ENCODE measurements around the gene DCAKD.

DCAKD gene

GRCh38 chr17:45042346-45043120 lies 8.9 kb downstream of the DCAKD start:
- H3K36me3 ChIP-seq (ENCODE audit: insufficient read depth, low read length): no peaks in the 10 kb centered on the region
- DNase-seq (ENCODE audit: low read depth, low spot score): no peak
- no peak overlapping the region for H3K27ac ChIP-seq
- H3K9me3 ChIP-seq (ENCODE audit: low read depth, low read length): no peaks in the 10 kb centered on the region
- no peak overlapping the region for H3K9ac ChIP-seq (ENCODE audit: insufficient read length)
- no peak overlapping the region for H3K4me3 ChIP-seq
- TF ChIP-seq POLR2AphosphoS5 (IDR thresholded peaks at IDR 0.05; ENCODE audit: borderline replicate concordance, low read depth, low read length) (no peak), EZH2 (IDR thresholded peaks at IDR 0.05) (no peak), FOXP2 (optimal IDR thresholded peaks at IDR 0.05; ENCODE audit: control extremely low read depth, extremely low read length, insufficient read depth) (no peak)

- H3K9ac ChIP-seq (ENCODE audit: insufficient read length): no peak overlapping the region
- H3K36me3 ChIP-seq (ENCODE audit: insufficient read depth, low read length): no peaks in the 10 kb centered on the region
- no peak overlapping the region for H3K4me3 ChIP-seq
- DNase-seq (ENCODE audit: low read depth, low spot score): no peak
- TF ChIP-seq EZH2 (IDR thresholded peaks at IDR 0.05) (no peak), FOXP2 (optimal IDR thresholded peaks at IDR 0.05; ENCODE audit: control extremely low read depth, extremely low read length, insufficient read depth) (no peak), POLR2AphosphoS5 (IDR thresholded peaks at IDR 0.05; ENCODE audit: borderline replicate concordance, low read depth, low read length) (no peak)
- H3K27ac ChIP-seq: peak overlapping the region; percentile 46; the same call in 1 of the 2 replicates
- no peaks in the 10 kb centered on the region for H3K9me3 ChIP-seq (ENCODE audit: low read depth, low read length)
Measured at GRCh38 chr17:45040459-45040858, 11.0 kb downstream of the DCAKD start.

GRCh38 chr17:45038728-45039634 lies 12.5 kb downstream of the DCAKD start:
- TF ChIP-seq FOXP2 (optimal IDR thresholded peaks at IDR 0.05; ENCODE audit: control extremely low read depth, extremely low read length, insufficient read depth) (no peak), EZH2 (IDR thresholded peaks at IDR 0.05) (no peak), POLR2AphosphoS5 (IDR thresholded peaks at IDR 0.05; ENCODE audit: borderline replicate concordance, low read depth, low read length) (no peak)
- peak overlapping the region; percentile 26; the same call in 1 of the 2 replicates for H3K27ac ChIP-seq
- DNase-seq (ENCODE audit: low read depth, low spot score): no peak
- H3K4me3 ChIP-seq: no peak overlapping the region
- H3K9ac ChIP-seq (ENCODE audit: insufficient read length): no peak overlapping the region
- no peaks in the 10 kb centered on the region for H3K9me3 ChIP-seq (ENCODE audit: low read depth, low read length)
- H3K36me3 ChIP-seq (ENCODE audit: insufficient read depth, low read length): peaks cover 3% of the 10 kb centered on the region; the same call in 1 of the 2 replicates

- Histone ChIP-seq H3K9me3 (ENCODE audit: low read depth, low read length) (no peaks in the 10 kb centered on the region), H3K27ac (peak overlapping the region; percentile 81), H3K4me3 (no peak overlapping the region), H3K9ac (ENCODE audit: insufficient read length) (no peak overlapping the region), H3K36me3 (ENCODE audit: insufficient read depth, low read length) (peaks cover 8% of the 10 kb centered on the region; the same call in 1 of the 2 replicates)
- no peak for DNase-seq (ENCODE audit: low read depth, low spot score)
- TF ChIP-seq FOXP2 (optimal IDR thresholded peaks at IDR 0.05; ENCODE audit: control extremely low read depth, extremely low read length, insufficient read depth): no peak
- no peak for TF ChIP-seq EZH2 (IDR thresholded peaks at IDR 0.05)
- TF ChIP-seq POLR2AphosphoS5 (IDR thresholded peaks at IDR 0.05; ENCODE audit: borderline replicate concordance, low read depth, low read length): no peak
Measured at GRCh38 chr17:45036691-45037090, 14.7 kb downstream of the DCAKD start.

- Histone ChIP-seq H3K36me3 (ENCODE audit: insufficient read depth, low read length) (peaks cover 16% of the 10 kb centered on the region; the same call in 1 of the 2 replicates), H3K9ac (ENCODE audit: insufficient read length) (no peak overlapping the region), H3K27ac (no peak overlapping the region), H3K4me3 (no peak overlapping the region), H3K9me3 (ENCODE audit: low read depth, low read length) (no peaks in the 10 kb centered on the region)
- DNase-seq (ENCODE audit: low read depth, low spot score): no peak
- no peak for TF ChIP-seq POLR2AphosphoS5 (IDR thresholded peaks at IDR 0.05; ENCODE audit: borderline replicate concordance, low read depth, low read length)
Measured at GRCh38 chr17:45035848-45036247, 15.6 kb downstream of the DCAKD start.

- H3K9ac ChIP-seq (ENCODE audit: insufficient read length): no peak overlapping the region
- H3K9me3 ChIP-seq (ENCODE audit: low read depth, low read length): no peaks in the 10 kb centered on the region
- H3K36me3 ChIP-seq (ENCODE audit: insufficient read depth, low read length): peaks cover 25% of the 10 kb centered on the region; the same call in 1 of the 2 replicates
- no peak for TF ChIP-seq EZH2 (IDR thresholded peaks at IDR 0.05)
- no peak for TF ChIP-seq POLR2AphosphoS5 (IDR thresholded peaks at IDR 0.05; ENCODE audit: borderline replicate concordance, low read depth, low read length)
- no peak for TF ChIP-seq FOXP2 (optimal IDR thresholded peaks at IDR 0.05; ENCODE audit: control extremely low read depth, extremely low read length, insufficient read depth)
- DNase-seq (ENCODE audit: low read depth, low spot score): no peak
- H3K27ac ChIP-seq: no peak overlapping the region
- no peak overlapping the region for H3K4me3 ChIP-seq
Measured at GRCh38 chr17:45034599-45034998, 16.8 kb downstream of the DCAKD start.

- no peak for TF ChIP-seq EZH2 (IDR thresholded peaks at IDR 0.05)
- no peak for TF ChIP-seq FOXP2 (optimal IDR thresholded peaks at IDR 0.05; ENCODE audit: control extremely low read depth, extremely low read length, insufficient read depth)
- no peak for TF ChIP-seq POLR2AphosphoS5 (IDR thresholded peaks at IDR 0.05; ENCODE audit: borderline replicate concordance, low read depth, low read length)
- Histone ChIP-seq H3K4me3 (no peak overlapping the region), H3K36me3 (ENCODE audit: insufficient read depth, low read length) (peaks cover 25% of the 10 kb centered on the region; the same call in 1 of the 2 replicates), H3K27ac (no peak overlapping the region), H3K9ac (ENCODE audit: insufficient read length) (no peak overlapping the region), H3K9me3 (ENCODE audit: low read depth, low read length) (no peaks in the 10 kb centered on the region)
- no peak for DNase-seq (ENCODE audit: low read depth, low spot score)
Measured at GRCh38 chr17:45032174-45032541, 19.3 kb downstream of the DCAKD start.
